Hepatocyte (in vitro differentiated cells): Measurements from ENCODE around the gene ABHD15.

Source experiments
- EZH2phosphoT487 ChIP-seq: fragments of 200-600 bp; sonication (generic); IDR thresholded peaks from one replicate; pipeline ENCODE4 v1.6.1; 2018; ENCODE audit warnings: antibody characterized with exemption, mild to moderate bottlenecking, low read depth, moderate library complexity; ENCODE audit not compliant: unreplicated experiment, severe bottlenecking
- TF ChIP-seq, protein P1 (sequence below): fragments of 200-600 bp; sonication (generic); IDR thresholded peaks from 2 replicates; pipeline ENCODE4 v1.5.1; 2016; ENCODE audit warnings: antibody characterized with exemption, mild to moderate bottlenecking; ENCODE audit not compliant: poor library complexity

DNA sequence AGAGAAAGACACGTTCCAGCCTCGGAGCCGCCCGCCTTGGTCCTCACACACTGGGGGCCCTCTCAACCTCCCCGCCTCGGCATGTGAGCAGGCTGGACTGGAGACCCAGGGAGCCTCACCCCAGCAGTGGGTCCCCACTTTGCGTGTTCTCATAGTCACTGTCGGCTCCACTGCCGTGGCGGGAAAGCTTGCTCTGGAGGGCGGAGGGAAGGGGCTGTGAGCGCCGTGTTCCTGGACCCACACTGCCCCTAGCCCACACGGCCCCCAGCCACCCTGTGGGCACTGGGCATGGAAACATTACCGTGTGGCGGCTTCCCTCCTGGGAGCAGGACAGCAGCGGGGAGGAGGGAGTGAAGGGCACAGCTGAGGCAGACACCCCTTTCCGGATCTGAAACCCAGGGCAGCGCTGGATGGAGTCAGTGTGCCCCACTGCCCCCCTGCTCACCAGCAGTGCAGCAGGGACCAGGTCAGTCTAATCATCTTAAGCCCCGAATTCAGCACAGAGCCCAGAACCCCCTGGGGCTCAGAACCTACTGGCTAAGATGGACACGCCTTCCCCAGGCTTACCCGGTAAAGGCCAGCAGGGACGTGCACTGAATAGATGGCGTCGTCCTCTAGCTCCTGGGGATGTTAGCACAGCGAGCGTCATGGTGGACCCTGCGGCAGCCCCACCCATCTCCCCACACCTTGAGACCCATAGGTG is 8.8 kb upstream of the ABHD15 start:
- no peak for TF ChIP-seq EZH2phosphoT487
- TF ChIP-seq, protein P1, sequence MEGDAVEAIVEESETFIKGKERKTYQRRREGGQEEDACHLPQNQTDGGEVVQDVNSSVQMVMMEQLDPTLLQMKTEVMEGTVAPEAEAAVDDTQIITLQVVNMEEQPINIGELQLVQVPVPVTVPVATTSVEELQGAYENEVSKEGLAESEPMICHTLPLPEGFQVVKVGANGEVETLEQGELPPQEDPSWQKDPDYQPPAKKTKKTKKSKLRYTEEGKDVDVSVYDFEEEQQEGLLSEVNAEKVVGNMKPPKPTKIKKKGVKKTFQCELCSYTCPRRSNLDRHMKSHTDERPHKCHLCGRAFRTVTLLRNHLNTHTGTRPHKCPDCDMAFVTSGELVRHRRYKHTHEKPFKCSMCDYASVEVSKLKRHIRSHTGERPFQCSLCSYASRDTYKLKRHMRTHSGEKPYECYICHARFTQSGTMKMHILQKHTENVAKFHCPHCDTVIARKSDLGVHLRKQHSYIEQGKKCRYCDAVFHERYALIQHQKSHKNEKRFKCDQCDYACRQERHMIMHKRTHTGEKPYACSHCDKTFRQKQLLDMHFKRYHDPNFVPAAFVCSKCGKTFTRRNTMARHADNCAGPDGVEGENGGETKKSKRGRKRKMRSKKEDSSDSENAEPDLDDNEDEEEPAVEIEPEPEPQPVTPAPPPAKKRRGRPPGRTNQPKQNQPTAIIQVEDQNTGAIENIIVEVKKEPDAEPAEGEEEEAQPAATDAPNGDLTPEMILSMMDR, result no peak
